NCI-H1092 treated with DMSO at 0.1 percent for 48 hours (cell line): ENCODE measurements around the gene ZNF28.
"Not testable (repeated sequence)": the region's sequence is repeated elsewhere in the genome, so short reads cannot be mapped to it uniquely, and the experiment has no call there.

Experiments used
- DNase-seq: peaks from one replicate; lab custom pipeline; 2025; lab: John Stamatoyannopoulos, UW

The ZNF28 gene

GRCh38 chr19:52821204-52821960 lies at the start of gene ZNF28:
Gene ZNF28 (minus strand): TSS chr19:52821633. CDS start chr19:52817958, 3,675 bp downstream.
- DNase-seq: peak; percentile 35

GRCh38 chr19:52868031-52868430 lies 46.6 kb upstream of the ZNF28 start:
- DNase-seq: not testable (repeated sequence)

GRCh38 chr19:52857378-52858191 lies 36.2 kb upstream of the ZNF28 start, which contains the start of gene ZNF468:
Gene ZNF468 (minus strand): TSS chr19:52857619. CDS start chr19:52854272, 3,347 bp downstream.
- DNase-seq: peak; percentile 46

- not testable (repeated sequence) for DNase-seq
These were observed 35.3 kb upstream of the ZNF28 start for GRCh38 chr19:52856540-52857377.

- DNase-seq: not testable (repeated sequence)
These were observed 25.9 kb upstream of the ZNF28 start for GRCh38 chr19:52847352-52847751.

GRCh38 chr19:52840825-52841465 lies 19.5 kb upstream of the ZNF28 start:
- DNase-seq: not testable (repeated sequence)

GRCh38 chr19:52834289-52834688 lies 12.9 kb upstream of the ZNF28 start:
- DNase-seq: not testable (repeated sequence)

- not testable (repeated sequence) for DNase-seq
These were observed 12.1 kb upstream of the ZNF28 start for GRCh38 chr19:52833541-52833940.

GRCh38 chr19:52829866-52830265 lies 8.4 kb upstream of the ZNF28 start:
- not testable (repeated sequence) for DNase-seq

- DNase-seq: no peak
These were observed 4.3 kb upstream of the ZNF28 start for GRCh38 chr19:52825765-52826164.

- no peak for DNase-seq
These were observed 2.2 kb upstream of the ZNF28 start for GRCh38 chr19:52823676-52824075.

- peak; percentile 0 for DNase-seq
These were observed 795 bp downstream of the ZNF28 start for GRCh38 chr19:52820472-52821203.

- no peak for DNase-seq
These were observed 11.6 kb downstream of the ZNF28 start for GRCh38 chr19:52809801-52810200.

- DNase-seq: not testable (repeated sequence)
These were observed 21.3 kb downstream of the ZNF28 start for GRCh38 chr19:52799950-52800640.

- DNase-seq: no peak
These were observed 32.0 kb downstream of the ZNF28 start for GRCh38 chr19:52789440-52789839.

- DNase-seq: peak; percentile 9
These were observed 34.7 kb downstream of the ZNF28 start, which contains the start of gene ZNF600 for GRCh38 chr19:52786464-52787354. Gene ZNF600 (minus strand): TSS chr19:52786791. CDS start chr19:52778888, 7,903 bp downstream.

- no peak for DNase-seq
These were observed 35.4 kb downstream of the ZNF28 start for GRCh38 chr19:52786078-52786463.

- no peak for DNase-seq
These were observed 35.9 kb downstream of the ZNF28 start for GRCh38 chr19:52785506-52785905.

GRCh38 chr19:52782864-52783263 lies 38.6 kb downstream of the ZNF28 start:
- not testable (repeated sequence) for DNase-seq
